CMK (cell line): ENCODE results near the gene EDAR.

Source experiments
- DNase-seq: peaks from one replicate; pipeline ENCODE4 v3.0.0-alpha.2; 2010; ENCODE audit warnings: low read depth

Gene EDAR

GRCh38 chr2:108923736-108924579 is 65.1 kb downstream of the EDAR start:
- DNase-seq = no peak

GRCh38 chr2:108923019-108923700 is 65.9 kb downstream of the EDAR start:
- no peak for DNase-seq

GRCh38 chr2:108922141-108922915 is 66.7 kb downstream of the EDAR start:
- no peak for DNase-seq

- no peak for DNase-seq
Observed at GRCh38 chr2:108921096-108922030, 67.7 kb downstream of the EDAR start.

GRCh38 chr2:108920686-108921085 is 68.3 kb downstream of the EDAR start:
- DNase-seq = no peak

GRCh38 chr2:108919571-108920373 is 69.2 kb downstream of the EDAR start:
- no peak for DNase-seq

- DNase-seq = no peak
Observed at GRCh38 chr2:108918941-108919341, 70.1 kb downstream of the EDAR start.

GRCh38 chr2:108918156-108918874 is 70.7 kb downstream of the EDAR start:
- no peak for DNase-seq

- DNase-seq = no peak
Observed at GRCh38 chr2:108917526-108917925, 71.5 kb downstream of the EDAR start.

GRCh38 chr2:108916796-108917421 is 72.1 kb downstream of the EDAR start:
- no peak for DNase-seq

- no peak for DNase-seq
Observed at GRCh38 chr2:108916122-108916795, 72.8 kb downstream of the EDAR start.

GRCh38 chr2:108912629-108912902 is 76.5 kb downstream of the EDAR start:
- no peak for DNase-seq

- DNase-seq = no peak
Observed at GRCh38 chr2:108911807-108912628, 77.0 kb downstream of the EDAR start.

GRCh38 chr2:108911401-108911800 is 77.6 kb downstream of the EDAR start:
- DNase-seq = no peak

- DNase-seq = no peak
Observed at GRCh38 chr2:108910541-108911396, 78.3 kb downstream of the EDAR start.

GRCh38 chr2:108910011-108910431 is 79.0 kb downstream of the EDAR start:
- no peak for DNase-seq

GRCh38 chr2:108909275-108909823 is 79.7 kb downstream of the EDAR start:
- DNase-seq = no peak
